Ramos (cell line): Measurements from ENCODE around the gene ACLY.
"Not testable (repeated sequence)": the region's sequence is repeated elsewhere in the genome, so short reads cannot be mapped to it uniquely, and the experiment has no call there.

Experiments used
- in situ Hi-C: fragments of 300-500 bp; cut with MboI; formaldehyde crosslinking; loops from one replicate; pipeline ENCODE4 v1.14.3; 2022; ENCODE audit warnings: low sequenced_read_pairs; ENCODE audit not compliant: unreplicated experiment

The ACLY gene

GRCh38 chr17:41941168-41941567, 22.4 kb upstream of the ACLY start:
- in situ Hi-C loops = no loop called here

GRCh38 chr17:41939693-41940090, 20.9 kb upstream of the ACLY start:
- in situ Hi-C loops = no loop called here

- in situ Hi-C loops = no loop called here
These were observed 20.4 kb upstream of the ACLY start for GRCh38 chr17:41939044-41939692.

- in situ Hi-C loops = no loop called here
These were observed 19.5 kb upstream of the ACLY start for GRCh38 chr17:41937970-41938954.

DNA sequence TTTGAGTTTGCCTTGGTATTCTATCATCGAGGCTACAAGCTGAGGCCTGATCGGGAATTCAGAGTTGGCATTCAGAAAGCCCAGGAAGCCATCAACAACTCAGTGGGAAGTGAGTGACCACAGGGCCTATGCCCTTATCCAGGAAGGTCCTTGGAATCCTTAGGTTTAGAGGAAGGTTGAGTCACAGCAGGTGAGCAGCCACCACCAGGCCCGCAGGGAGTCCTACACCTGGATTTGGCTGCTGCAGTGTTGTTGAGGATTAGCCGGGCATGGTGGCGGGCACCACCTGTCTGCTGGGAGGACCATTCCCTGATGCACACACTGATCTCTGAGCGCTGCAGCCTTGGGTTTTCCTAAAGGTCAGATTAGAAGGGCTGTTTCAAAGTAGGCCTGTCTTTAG, 16.9 kb upstream of the ACLY start:
- in situ Hi-C loops = no loop called here

GRCh38 chr17:41932816-41933389, 14.2 kb upstream of the ACLY start:
- in situ Hi-C loops = no loop called here

DNA sequence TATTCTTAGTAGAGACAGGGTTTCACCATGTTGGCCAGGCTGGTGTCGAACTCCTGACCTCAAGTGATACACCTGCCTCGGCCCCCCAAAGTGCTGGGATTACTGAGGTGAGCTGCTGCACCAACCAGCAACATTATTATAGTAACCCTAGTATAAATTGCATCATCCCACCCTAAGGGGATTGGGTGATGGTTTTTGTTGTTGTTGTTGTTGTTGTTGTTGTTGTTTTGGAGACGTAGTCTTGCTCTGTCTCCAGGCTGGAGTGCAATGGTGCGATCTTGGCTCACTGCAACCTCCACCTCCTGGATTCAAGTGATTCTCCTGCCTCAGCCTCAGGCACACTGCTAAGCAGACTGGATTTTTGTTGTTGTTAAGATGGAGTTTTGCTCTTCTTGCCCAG, 13.0 kb upstream of the ACLY start:
- in situ Hi-C loops = not testable (repeated sequence)

GRCh38 chr17:41930833-41931156, 12.0 kb upstream of the ACLY start:
- in situ Hi-C loops = not testable (repeated sequence)

DNA sequence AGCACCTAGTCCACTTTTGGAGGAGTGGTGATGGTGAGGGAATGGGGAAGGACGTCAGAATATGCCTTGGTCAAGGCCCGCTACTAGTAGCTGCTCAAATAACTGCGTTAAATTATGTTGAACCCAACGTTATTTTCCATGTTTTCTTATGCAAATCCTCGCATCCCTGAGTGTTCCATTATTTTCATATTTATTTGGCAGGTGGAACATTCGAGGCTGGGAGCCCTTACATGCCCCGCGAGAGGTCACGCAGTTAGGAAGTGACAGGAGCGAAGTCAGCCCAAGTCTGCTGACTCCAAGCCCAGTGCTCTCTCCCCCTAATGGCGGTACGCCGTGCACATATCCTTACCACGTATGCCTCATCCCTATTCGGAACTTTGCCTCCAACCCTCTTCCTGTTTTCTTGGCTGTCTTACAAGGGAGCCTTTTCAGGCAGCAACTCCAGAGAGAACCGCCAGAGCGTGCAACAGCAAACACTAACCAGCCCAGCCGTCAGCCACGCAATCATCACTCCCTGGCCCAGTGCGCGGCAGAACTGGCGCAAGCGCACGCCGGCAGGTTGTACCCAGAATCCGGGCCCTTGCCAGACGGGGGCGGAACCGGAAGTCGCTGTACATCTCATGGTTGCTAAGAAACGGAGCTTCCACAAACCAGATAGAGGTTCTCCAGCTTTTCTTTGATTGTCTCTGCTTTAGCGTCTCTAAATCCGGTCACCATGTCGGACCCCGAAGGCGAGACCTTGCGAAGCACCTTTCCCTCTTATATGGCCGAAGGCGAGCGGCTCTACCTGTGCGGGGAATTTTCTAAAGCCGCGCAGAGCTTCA, 11.5 kb upstream of the ACLY start, which contains the start of gene ODAD4:
ODAD4 (plus strand) TSS at position 609 of the 824 bp plus-strand sequence; CDS start at position 716, 107 bp downstream.
- in situ Hi-C loops = no loop called here

DNA sequence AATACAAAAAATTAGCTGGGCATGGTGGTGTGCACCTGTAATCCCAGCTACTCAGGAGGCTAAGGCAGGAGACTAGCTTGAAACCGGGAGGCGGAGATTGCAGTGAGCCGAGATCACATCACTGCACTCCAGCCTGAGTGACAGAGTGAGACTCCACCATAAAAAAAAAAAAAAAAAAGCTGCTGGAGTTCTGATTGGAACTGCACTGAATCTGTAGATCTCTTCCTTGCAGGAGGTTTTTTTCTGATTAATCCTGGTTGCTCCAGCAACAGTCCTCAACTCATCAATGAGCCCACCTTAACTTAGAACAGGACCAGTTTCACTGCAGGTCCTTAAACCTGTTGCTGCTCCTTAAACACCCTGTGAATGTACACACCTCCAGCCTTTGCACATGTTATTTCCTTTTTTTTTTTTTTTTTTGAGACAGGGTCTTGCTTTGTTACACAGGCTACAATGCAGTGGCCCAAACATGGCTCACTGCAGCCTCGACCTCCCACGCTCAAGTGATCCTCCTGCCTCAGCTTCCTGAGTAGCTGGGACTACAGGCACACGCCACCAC, 10.0 kb upstream of the ACLY start:
- in situ Hi-C loops = no loop called here

DNA sequence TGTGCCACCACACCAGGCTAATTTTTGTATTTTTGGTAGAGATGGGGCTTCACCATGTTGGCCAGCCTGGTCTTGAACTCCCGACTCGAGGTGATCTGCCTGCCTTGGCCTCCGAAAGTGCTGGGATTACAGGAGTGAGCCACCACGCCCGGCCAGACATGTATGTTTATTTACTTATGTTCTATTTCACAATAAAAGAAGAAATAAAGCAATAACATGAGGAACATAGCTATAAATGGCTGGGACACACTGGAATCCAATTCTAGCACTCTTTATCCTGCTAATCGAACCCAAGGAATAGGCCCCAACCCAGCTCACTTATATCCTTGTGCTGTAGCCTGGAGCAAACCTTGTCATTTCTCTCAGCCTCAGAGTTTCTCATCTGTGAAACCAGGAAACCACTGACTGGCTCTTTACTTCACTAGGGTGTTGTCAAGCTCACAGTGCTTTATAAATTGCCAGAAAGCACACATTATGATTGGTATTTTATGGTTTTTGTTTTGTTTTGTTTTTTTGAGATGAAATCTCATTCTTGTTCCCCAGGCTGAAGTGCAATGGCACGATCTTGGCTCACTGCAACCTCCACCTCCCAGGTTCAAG, 7.3 kb upstream of the ACLY start:
- in situ Hi-C loops = no loop called here

GRCh38 chr17:41920580-41920955, 1.8 kb upstream of the ACLY start:
- in situ Hi-C loops = no loop called here

- in situ Hi-C loops = no loop called here
These were observed 1.3 kb upstream of the ACLY start for GRCh38 chr17:41919840-41920579.

GRCh38 chr17:41919165-41919817, 540 bp upstream of the ACLY start:
- in situ Hi-C loops = no loop called here

DNA sequence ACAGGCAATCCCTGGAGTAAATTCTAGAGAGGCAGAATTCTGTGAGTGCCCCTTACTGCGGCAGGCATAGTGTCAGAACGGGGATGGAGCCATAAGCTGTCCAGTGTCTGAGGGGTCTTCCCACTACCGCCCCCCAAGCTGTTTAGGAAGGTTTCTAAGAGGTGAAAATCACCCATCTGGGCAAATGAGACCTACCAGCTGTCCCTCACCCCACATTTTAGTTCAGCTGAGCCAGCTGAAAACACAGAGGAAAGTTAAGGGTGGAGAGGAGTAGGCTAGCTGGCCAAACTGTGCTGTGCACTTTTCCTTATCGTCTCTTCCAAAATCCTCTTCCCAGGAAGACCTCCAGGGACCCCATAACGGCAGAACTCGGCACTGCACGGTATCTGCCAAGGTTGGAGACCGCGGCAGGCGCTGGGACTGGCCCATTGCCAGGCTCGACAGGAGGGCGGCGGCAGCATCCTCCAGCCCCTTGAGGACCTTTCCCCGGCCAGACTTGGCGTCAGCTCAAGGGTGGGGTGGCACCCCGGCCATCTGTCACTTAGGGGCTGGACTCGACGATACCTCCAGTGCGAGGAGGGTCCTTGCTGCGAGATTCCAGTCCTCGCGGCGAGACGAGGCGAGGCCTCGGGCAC, 955 bp downstream of the ACLY start:
- in situ Hi-C loops = no loop called here

GRCh38 chr17:41917192-41917591, 1.6 kb downstream of the ACLY start:
- in situ Hi-C loops = no loop called here

- in situ Hi-C loops = no loop called here
These were observed 3.2 kb downstream of the ACLY start for GRCh38 chr17:41915566-41915965.

GRCh38 chr17:41915020-41915419, 3.7 kb downstream of the ACLY start:
- in situ Hi-C loops = no loop called here
